Chondrocyte (in vitro differentiated cells): Measurements from ENCODE around the gene RALY. TPM values are rescaled to one million over a fixed set of nuclear protein-coding genes. Genes with fewer than 3 reads are reported as not detected.

Experiments used
- DNase-seq: peaks from one replicate; pipeline ENCODE4 v3.0.0; 2021; ENCODE audit warnings: mixed read lengths, low spot score
- H3K27ac Mint-ChIP-seq: one replicate; pipeline ENCODE4 v1.8.0; 2021; ENCODE audit warnings: mild to moderate bottlenecking, moderate library complexity, mixed read lengths; ENCODE audit not compliant: unreplicated experiment
- H3K27me3 Mint-ChIP-seq: 2 replicates; pipeline ENCODE4 v1.8.0; 2021; ENCODE audit warnings: low read depth, mixed read lengths
- H3K36me3 Mint-ChIP-seq: 2 replicates; pipeline ENCODE4 v1.8.0; 2021; ENCODE audit warnings: low read depth, mixed read lengths
- H3K4me1 Mint-ChIP-seq: 2 replicates; pipeline ENCODE4 v1.8.0; 2021; ENCODE audit warnings: low read depth, mild to moderate bottlenecking, mixed read lengths
- H3K4me3 Mint-ChIP-seq: one replicate; pipeline ENCODE4 v1.8.0; 2021; ENCODE audit warnings: mild to moderate bottlenecking, moderate library complexity, mixed read lengths; ENCODE audit not compliant: unreplicated experiment
- H3K9me3 Mint-ChIP-seq: 2 replicates; pipeline ENCODE4 v1.8.0; 2021; ENCODE audit warnings: low read depth, mixed read lengths
- CTCF ChIP-seq: fragments of 200-600 bp; sonication (generic); IDR thresholded peaks from 2 replicates; pipeline ENCODE4 v1.5.0; 2021; ENCODE audit warnings: antibody characterized with exemption, mild to moderate bottlenecking, moderate library complexity
- total RNA-seq: library from RNA; stranded (reverse); gene quantifications from 3 replicates; pipeline ENCODE4 v1.2.1, GENCODE V29; 2021

RALY gene
- total RNA-seq, 1 donor from 2014 or later, result 169 TPM

GRCh38 chr20:34088305-34089174 lies 94.8 kb downstream of the RALY start:
- peaks cover 57% of the 10 kb centered on the region for H3K36me3 Mint-ChIP-seq
- H3K4me3 Mint-ChIP-seq, result no peak overlapping the region
- H3K27me3 Mint-ChIP-seq, result no peaks in the 10 kb centered on the region
- no peak for DNase-seq
- no peaks in the 10 kb centered on the region for H3K9me3 Mint-ChIP-seq
- no peak for TF ChIP-seq CTCF
- peaks cover 12% of the 10 kb centered on the region for H3K4me1 Mint-ChIP-seq
- H3K27ac Mint-ChIP-seq, result peak overlapping the region; percentile 30

GRCh38 chr20:34089175-34089479 lies 95.4 kb downstream of the RALY start:
- Mint-ChIP-seq H3K4me1 (peaks cover 8% of the 10 kb centered on the region), H3K27ac (no peak overlapping the region), H3K27me3 (no peaks in the 10 kb centered on the region), H3K36me3 (peaks cover 62% of the 10 kb centered on the region), H3K9me3 (no peaks in the 10 kb centered on the region), H3K4me3 (no peak overlapping the region)
- no peak for DNase-seq
- no peak for TF ChIP-seq CTCF

GRCh38 chr20:34089655-34090345 lies 96.1 kb downstream of the RALY start:
- Mint-ChIP-seq H3K27ac (peak overlapping the region; percentile 51), H3K27me3 (no peaks in the 10 kb centered on the region), H3K4me3 (no peak overlapping the region), H3K9me3 (no peaks in the 10 kb centered on the region), H3K36me3 (peaks cover 59% of the 10 kb centered on the region), H3K4me1 (peaks cover 3% of the 10 kb centered on the region)
- TF ChIP-seq CTCF, result no peak
- no peak for DNase-seq

- no peak for DNase-seq
- no peaks in the 10 kb centered on the region for H3K9me3 Mint-ChIP-seq
- H3K27ac Mint-ChIP-seq, result no peak overlapping the region
- no peak overlapping the region for H3K4me3 Mint-ChIP-seq
- no peaks in the 10 kb centered on the region for H3K4me1 Mint-ChIP-seq
- TF ChIP-seq CTCF, result no peak
- peaks cover 56% of the 10 kb centered on the region for H3K36me3 Mint-ChIP-seq
- no peaks in the 10 kb centered on the region for H3K27me3 Mint-ChIP-seq
Measured at GRCh38 chr20:34090645-34091044, 96.9 kb downstream of the RALY start.

- Mint-ChIP-seq H3K27me3 (no peaks in the 10 kb centered on the region), H3K4me3 (no peak overlapping the region)
Measured at GRCh38 chr20:34091637-34092200, 98.0 kb downstream of the RALY start.

More at GRCh38 chr20:34091637-34092200, 98.0 kb downstream of the RALY start:
- Mint-ChIP-seq H3K27ac (peak overlapping the region; percentile 27), H3K36me3 (peaks cover 65% of the 10 kb centered on the region), H3K9me3 (no peaks in the 10 kb centered on the region), H3K4me1 (no peaks in the 10 kb centered on the region)
- DNase-seq, result no peak
- TF ChIP-seq CTCF, result no peak
